Suprapubic skin (tissue), 4 donors: ENCODE data around the gene ANKRD60. TPM values are rescaled to one million over a fixed set of nuclear protein-coding genes. Genes with fewer than 3 reads are reported as not detected.

Experiments
- DNase-seq, 2 donors: peaks; one replicate each; pipeline ENCODE4 v3.0.0-alpha.2; 2019; ENCODE audit warnings: low spot score in 2 of 2
- H3K27ac ChIP-seq: fragments of 200-600 bp; sonication (generic); one replicate; pipeline ENCODE4 v1.5.1; 2019
- H3K27me3 ChIP-seq: fragments of 200-600 bp; sonication (generic); one replicate; pipeline ENCODE4 v1.5.1; 2019
- H3K36me3 ChIP-seq: fragments of 200-600 bp; sonication (generic); one replicate; pipeline ENCODE4 v1.5.1; 2019
- H3K4me1 ChIP-seq: fragments of 200-600 bp; sonication (generic); one replicate; pipeline ENCODE4 v1.5.1; 2019
- H3K4me3 ChIP-seq: fragments of 200-600 bp; sonication (generic); one replicate; pipeline ENCODE4 v1.5.1; 2019; ENCODE audit warnings: mild to moderate bottlenecking
- H3K9me3 ChIP-seq: fragments of 200-600 bp; sonication (generic); one replicate; pipeline ENCODE4 v1.5.1; 2019
- EP300 ChIP-seq: sonication (generic); formaldehyde crosslinking; IDR thresholded peaks from one replicate; pipeline ENCODE4 v1.6.1; 2017; ENCODE audit warnings: antibody characterized with exemption
- POLR2A ChIP-seq, 2 donors: fragments of 450-650 bp; IDR thresholded peaks; one replicate each; pipeline ENCODE4 v1.6.1; 2017; ENCODE audit warnings: antibody characterized with exemption in 2 of 2, mild to moderate bottlenecking in 2 of 2, moderate library complexity in 2 of 2
- POLR2AphosphoS5 ChIP-seq, 3 donors: sonication (generic); formaldehyde crosslinking; IDR thresholded peaks; one replicate each; pipeline ENCODE4 v1.6.1; 2017; ENCODE audit warnings: antibody characterized with exemption in 3 of 3
- WGBS: methylation state at CpG from one replicate; pipeline ENCODE4 v1.1.5; 2018; 5-methylcytosine and 5-hydroxymethylcytosine counted together
- total RNA-seq, 4 donors: library from RNA; depleted of rRNA; stranded (reverse); fragments of >200 nt; gene quantifications; one replicate each; pipeline ENCODE4 v1.1.0, GENCODE V29; 2016
- TF ChIP-seq, protein P1 (sequence below), 2 donors: fragments of 200-600 bp in 1 of 2; fragments of 450-650 bp in 1 of 2; sonication (generic) in 1 of 2; IDR thresholded peaks; one replicate each; pipeline ENCODE4 v1.5.1; 2016 to 2019; ENCODE audit warnings: antibody characterized with exemption in 2 of 2, mild to moderate bottlenecking in 1 of 2, moderate library complexity in 1 of 2

The ANKRD60 gene, protein sequence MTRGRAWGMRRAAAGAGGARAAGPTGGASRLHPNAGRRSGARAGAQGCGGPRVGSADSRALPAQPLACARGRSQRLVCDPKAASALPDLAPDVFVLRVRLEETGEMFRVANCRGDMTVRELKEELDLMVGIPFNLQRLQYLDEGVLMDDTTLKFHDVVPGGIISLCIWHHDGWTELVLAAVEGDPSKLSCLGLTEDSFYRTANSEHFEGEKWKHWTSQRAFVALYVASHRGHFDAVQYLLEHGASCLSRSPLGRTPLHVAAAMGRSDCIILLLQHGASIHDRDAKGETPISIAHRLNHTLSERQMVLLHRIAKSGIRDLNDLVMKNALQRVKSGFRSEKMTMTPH
- total RNA-seq = not detected

DNA sequence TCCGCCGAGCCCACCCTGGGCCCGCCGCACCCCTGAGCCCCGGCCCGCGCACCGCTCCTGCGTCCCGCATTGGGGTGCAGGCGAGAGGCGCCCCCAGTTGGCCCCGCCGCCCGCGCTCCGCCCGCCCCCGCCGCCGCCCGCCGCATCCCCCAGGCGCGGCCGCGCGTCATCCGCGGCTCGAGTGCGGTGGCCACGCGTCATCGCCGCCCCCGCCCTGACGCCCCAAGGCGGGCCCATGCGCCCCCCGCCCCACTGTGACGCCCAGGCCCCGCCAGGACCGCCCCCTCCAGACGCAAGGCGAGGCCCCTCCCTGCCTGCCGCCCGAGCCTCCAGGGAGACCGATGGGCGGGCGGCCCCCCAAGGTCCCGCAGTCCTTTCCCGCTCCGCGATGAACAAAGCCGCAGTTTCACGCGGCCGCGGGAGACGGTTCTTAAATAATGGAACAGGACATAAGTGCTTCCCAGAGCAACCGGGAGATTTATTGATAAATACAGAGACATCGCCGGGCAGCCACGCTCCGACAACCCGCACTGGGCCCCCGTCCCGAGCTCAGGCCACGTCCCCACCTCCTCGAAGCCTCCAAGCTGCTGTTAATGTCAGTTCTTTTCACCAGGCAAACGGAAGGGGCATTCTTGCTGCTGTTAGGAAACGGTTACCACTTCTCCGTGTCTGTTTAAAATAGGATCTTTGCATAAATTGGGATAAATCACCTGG lies at the start of gene ANKRD60:
Gene ANKRD60 (minus strand): TSS at position 170 of the 714 bp plus-strand sequence. CDS start 0 bp downstream, at position 170.
- TF ChIP-seq EP300 (no peak), POLR2AphosphoS5 (IDR thresholded peaks at IDR 0.05) (no peak), POLR2A (IDR thresholded peaks at IDR 0.05) (no peak)
- TF ChIP-seq, protein P1, sequence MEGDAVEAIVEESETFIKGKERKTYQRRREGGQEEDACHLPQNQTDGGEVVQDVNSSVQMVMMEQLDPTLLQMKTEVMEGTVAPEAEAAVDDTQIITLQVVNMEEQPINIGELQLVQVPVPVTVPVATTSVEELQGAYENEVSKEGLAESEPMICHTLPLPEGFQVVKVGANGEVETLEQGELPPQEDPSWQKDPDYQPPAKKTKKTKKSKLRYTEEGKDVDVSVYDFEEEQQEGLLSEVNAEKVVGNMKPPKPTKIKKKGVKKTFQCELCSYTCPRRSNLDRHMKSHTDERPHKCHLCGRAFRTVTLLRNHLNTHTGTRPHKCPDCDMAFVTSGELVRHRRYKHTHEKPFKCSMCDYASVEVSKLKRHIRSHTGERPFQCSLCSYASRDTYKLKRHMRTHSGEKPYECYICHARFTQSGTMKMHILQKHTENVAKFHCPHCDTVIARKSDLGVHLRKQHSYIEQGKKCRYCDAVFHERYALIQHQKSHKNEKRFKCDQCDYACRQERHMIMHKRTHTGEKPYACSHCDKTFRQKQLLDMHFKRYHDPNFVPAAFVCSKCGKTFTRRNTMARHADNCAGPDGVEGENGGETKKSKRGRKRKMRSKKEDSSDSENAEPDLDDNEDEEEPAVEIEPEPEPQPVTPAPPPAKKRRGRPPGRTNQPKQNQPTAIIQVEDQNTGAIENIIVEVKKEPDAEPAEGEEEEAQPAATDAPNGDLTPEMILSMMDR (IDR thresholded peaks at IDR 0.05) = no peak

DNA sequence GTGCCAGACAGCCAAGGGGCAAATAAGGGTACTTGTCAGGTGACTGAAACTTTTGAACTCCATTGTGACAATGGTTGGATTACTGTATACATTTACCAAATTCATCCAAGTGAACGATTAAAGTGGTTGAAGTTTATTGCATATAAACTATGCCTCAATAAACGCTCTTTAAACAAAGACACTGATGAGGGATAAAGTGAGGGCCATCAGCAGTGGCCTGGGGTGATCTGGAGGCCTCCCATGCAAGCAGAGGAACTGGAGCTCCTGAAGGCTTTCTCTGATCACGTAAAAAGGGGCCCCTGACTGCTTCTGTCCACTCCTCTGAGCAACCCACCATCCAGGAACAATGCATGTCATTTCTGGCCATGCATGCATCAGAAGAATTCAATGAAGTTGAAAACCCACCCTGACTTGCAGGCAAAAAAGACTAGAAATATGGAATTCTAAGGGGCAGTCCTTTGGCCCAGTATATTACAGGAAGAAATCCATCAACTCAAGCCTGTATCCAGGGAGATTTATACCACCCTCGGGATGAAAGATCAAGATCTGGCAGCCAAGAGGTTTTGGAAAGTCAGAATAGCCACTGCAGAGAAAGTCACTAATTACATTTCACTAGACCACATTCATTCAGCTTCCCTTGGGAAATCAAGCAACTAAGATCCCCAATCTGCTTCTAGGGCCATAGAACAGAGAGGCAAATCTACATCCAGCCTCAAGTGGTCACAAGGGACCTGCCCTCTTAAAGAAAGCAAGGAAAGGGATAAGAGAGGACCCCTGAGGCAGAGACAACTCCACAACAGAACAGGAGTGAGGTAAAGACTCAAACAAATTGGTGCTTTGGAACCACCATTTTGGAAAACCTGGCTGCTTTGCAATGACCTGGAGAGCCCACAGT lies 49.4 kb upstream of the ANKRD60 start:
- DNase-seq = no peak
- TF ChIP-seq POLR2A (IDR thresholded peaks at IDR 0.05) = no peak
- TF ChIP-seq POLR2AphosphoS5 (IDR thresholded peaks at IDR 0.05) = no peak
- no peak for TF ChIP-seq EP300
- TF ChIP-seq, protein P1 (IDR thresholded peaks at IDR 0.05) = no peak
- 57% methylated on average over 4 of the region's 4 CpGs for WGBS
- Histone ChIP-seq H3K9me3 (no peaks in the 10 kb centered on the region), H3K4me1 (no peaks in the 10 kb centered on the region), H3K36me3 (no peaks in the 10 kb centered on the region), H3K27ac (no peak overlapping the region), H3K27me3 (no peaks in the 10 kb centered on the region), H3K4me3 (no peak overlapping the region)

More for the DNA sequence above, at the start of gene ANKRD60:
- WGBS = 10% methylated on average over 16 of the region's 74 CpGs
- H3K27ac ChIP-seq = no peak within 1 kb of the TSS
- DNase-seq = peak in 1 of 2 donors; percentile 57
- H3K36me3 ChIP-seq = no peaks in the 10 kb centered on the region
- H3K9me3 ChIP-seq = no peaks in the 10 kb centered on the region
- H3K4me1 ChIP-seq = peaks cover 10% of the 10 kb centered on the region
- peaks cover 40% of the 10 kb centered on the region for H3K27me3 ChIP-seq
- H3K4me3 ChIP-seq = peak within 1 kb of the TSS; percentile 27

DNA sequence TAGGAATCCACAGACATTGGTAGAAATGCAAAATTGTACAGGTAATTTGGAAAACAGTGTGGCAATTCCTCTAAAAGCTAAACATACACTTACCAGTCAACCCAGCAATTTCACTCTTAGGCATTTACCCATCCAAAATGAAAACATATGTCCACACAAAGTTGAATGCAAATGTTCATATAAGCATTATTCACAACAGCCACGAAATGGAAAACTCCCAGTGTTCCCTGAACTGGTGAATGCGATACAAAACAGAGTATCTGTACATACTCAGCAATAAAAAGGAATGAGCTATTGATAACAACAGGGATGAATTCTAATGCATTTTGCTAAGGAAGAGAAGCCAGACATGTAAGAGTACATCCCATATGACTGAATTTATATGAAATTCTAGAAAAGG lies 48.7 kb upstream of the ANKRD60 start:
- Histone ChIP-seq H3K4me3 (no peak overlapping the region), H3K4me1 (no peaks in the 10 kb centered on the region), H3K36me3 (no peaks in the 10 kb centered on the region), H3K9me3 (no peaks in the 10 kb centered on the region), H3K27me3 (no peaks in the 10 kb centered on the region), H3K27ac (no peak overlapping the region)
- no peak for TF ChIP-seq POLR2A (IDR thresholded peaks at IDR 0.05)
- no peak for TF ChIP-seq POLR2AphosphoS5 (IDR thresholded peaks at IDR 0.05)
- TF ChIP-seq EP300 = no peak
- TF ChIP-seq, protein P1 (IDR thresholded peaks at IDR 0.05) = no peak
- 83% methylated on average over 2 of the region's 2 CpGs for WGBS
- no peak for DNase-seq

DNA sequence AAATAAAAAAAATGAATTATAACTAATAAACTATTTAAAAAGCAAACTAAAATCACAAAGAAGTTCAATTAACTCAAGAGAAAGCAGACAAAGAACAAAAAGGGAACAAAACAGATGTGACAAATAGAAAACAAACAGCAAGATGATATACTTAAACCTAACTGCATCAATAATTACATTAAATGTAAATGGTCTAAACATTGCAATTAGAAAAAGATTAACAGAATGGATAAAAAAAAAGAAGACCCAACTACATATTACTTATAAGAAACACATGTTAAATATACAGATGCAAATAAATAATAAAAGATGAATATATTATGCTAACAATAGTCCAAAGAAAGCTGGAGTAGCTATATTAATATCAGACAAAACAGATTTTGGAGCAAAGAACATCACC lies 45.9 kb upstream of the ANKRD60 start:
- DNase-seq = no peak
- Histone ChIP-seq H3K4me1 (no peaks in the 10 kb centered on the region), H3K36me3 (peaks cover 3% of the 10 kb centered on the region), H3K4me3 (no peak overlapping the region), H3K27ac (no peak overlapping the region), H3K27me3 (no peaks in the 10 kb centered on the region), H3K9me3 (no peaks in the 10 kb centered on the region)
- TF ChIP-seq POLR2AphosphoS5 (IDR thresholded peaks at IDR 0.05) = no peak
- no peak for TF ChIP-seq EP300
- TF ChIP-seq, protein P1 (IDR thresholded peaks at IDR 0.05) = no peak
- no peak for TF ChIP-seq POLR2A (IDR thresholded peaks at IDR 0.05)
